IMR-90 (cell line): ENCODE data around the gene LINC00305. TPM values are rescaled to one million over a fixed set of nuclear protein-coding genes. Genes with fewer than 3 reads are reported as not detected.

Source experiments
- ATAC-seq: fragments of 200-7000 bp; cut with Tn5 transposase; 2 replicates; pipeline ENCODE4 v1.9.1; 2020; ENCODE audit warnings: low read depth, mild to moderate bottlenecking, moderate library complexity
- BruUV-seq: library from RNA; stranded (reverse); fragments of 400-500 nt; replicated peaks from 2 replicates; lab custom pipeline; 2021; lab: Mats Ljungman, UMichigan
- CTCF ChIA-PET: fragments of 300-600 bp; formaldehyde crosslinking; extraction: SDS; loops from one replicate; lab custom pipeline; 2021; ENCODE audit warnings: antibody characterized with exemption; lab: Yijun Ruan, JAX
- POLR2A ChIA-PET: fragments of 300-600 bp; sonication (Branson Sonifier 250); formaldehyde crosslinking; loops from one replicate; lab custom pipeline; 2022; ENCODE audit warnings: antibody characterized with exemption; ENCODE audit not compliant: unreplicated experiment; lab: Charles Lee
- DNase-seq: peaks from one replicate; pipeline ENCODE4 v3.0.0; 2013
- H2AFZ ChIP-seq: replicated peaks from 2 replicates; pipeline ENCODE3; 2013; ENCODE audit warnings: low read length, mild to moderate bottlenecking; ENCODE audit not compliant: poor library complexity
- H2AK5ac ChIP-seq: 2 replicates; pipeline ENCODE4 v1.6.1; 2013; ENCODE audit warnings: low read depth, low read length, inconsistent platforms
- H2AK9ac ChIP-seq: replicated peaks from 2 replicates; pipeline ENCODE3; 2013; ENCODE audit warnings: mild to moderate bottlenecking, low read depth, low read length, moderate library complexity; ENCODE audit not compliant: poor library complexity
- H2BK120ac ChIP-seq: 2 replicates; pipeline ENCODE4 v1.6.1; 2013; ENCODE audit warnings: low read depth, low read length, inconsistent platforms
- H2BK15ac ChIP-seq: 3 replicates; pipeline ENCODE4 v1.6.1; 2013; ENCODE audit warnings: low read depth, low read length, inconsistent platforms
- H2BK20ac ChIP-seq: 2 replicates; pipeline ENCODE4 v1.6.1; 2013; ENCODE audit warnings: low read depth, mild to moderate bottlenecking, inconsistent platforms, low read length, moderate library complexity
- H2BK5ac ChIP-seq: 2 replicates; pipeline ENCODE4 v1.6.1; 2013; ENCODE audit warnings: mild to moderate bottlenecking, low read depth, low read length, inconsistent platforms; ENCODE audit not compliant: poor library complexity, severe bottlenecking
- H3K14ac ChIP-seq: replicated peaks from 2 replicates; pipeline ENCODE4 v1.6.1; 2013; ENCODE audit warnings: low read depth, low read length, inconsistent platforms
- H3K18ac ChIP-seq: 2 replicates; pipeline ENCODE4 v1.6.1; 2013; ENCODE audit warnings: low read depth, low read length, control low read depth
- H3K23ac ChIP-seq: 2 replicates; pipeline ENCODE4 v1.6.1; 2013; ENCODE audit warnings: low read depth, low read length, inconsistent platforms
- H3K27ac ChIP-seq: 2 replicates; pipeline ENCODE4 v1.5.1; 2013; ENCODE audit warnings: mild to moderate bottlenecking, control low read depth, low read length; ENCODE audit not compliant: insufficient read depth
- H3K27me3 ChIP-seq: 2 replicates; pipeline ENCODE4 v1.6.1; 2013; ENCODE audit warnings: low read length; ENCODE audit not compliant: control insufficient read depth, insufficient read depth
- H3K36me3 ChIP-seq: 2 replicates; pipeline ENCODE4 v1.6.1; 2013; ENCODE audit warnings: low read length, mixed read lengths; ENCODE audit not compliant: control insufficient read depth, insufficient read depth
- H3K4ac ChIP-seq: 2 replicates; pipeline ENCODE4 v1.6.1; 2013; ENCODE audit warnings: low read depth, low read length, inconsistent platforms
- H3K4me1 ChIP-seq: 2 replicates; pipeline ENCODE4 v1.6.1; 2013; ENCODE audit warnings: low read length, mixed read lengths; ENCODE audit not compliant: control insufficient read depth, insufficient read depth
- H3K4me2 ChIP-seq: 2 replicates; pipeline ENCODE4 v1.6.1; 2013; ENCODE audit warnings: low read depth, mild to moderate bottlenecking, control low read depth, low read length, moderate library complexity
- H3K4me3 ChIP-seq: 2 replicates; pipeline ENCODE4 v1.5.1; 2013; ENCODE audit warnings: low read depth, mild to moderate bottlenecking, control low read depth, low read length, moderate library complexity; ENCODE audit not compliant: insufficient read depth
- H3K56ac ChIP-seq: 2 replicates; pipeline ENCODE4 v1.6.1; 2013; ENCODE audit warnings: low read length, inconsistent platforms; ENCODE audit not compliant: insufficient read depth; ENCODE audit errors: extremely low read depth
- H3K79me1 ChIP-seq, 2 experiments: 2 replicates each; pipeline ENCODE4 v1.6.1; 2013; ENCODE audit warnings: low read length in 2 of 2, inconsistent platforms in 1 of 2, low read depth in 1 of 2
- H3K9ac ChIP-seq: 2 replicates; pipeline ENCODE4 v1.6.1; 2013; ENCODE audit warnings: low read depth, low read length, control low read depth
- H3K9me1 ChIP-seq: 2 replicates; pipeline ENCODE4 v1.6.1; 2013; ENCODE audit warnings: low read length, inconsistent platforms; ENCODE audit not compliant: insufficient read depth
- H3K9me3 ChIP-seq: 2 replicates; pipeline ENCODE4 v1.6.1; 2013; ENCODE audit warnings: low read length; ENCODE audit not compliant: control insufficient read depth, insufficient read depth
- H4K20me1 ChIP-seq: 2 replicates; pipeline ENCODE4 v1.6.1; 2013; ENCODE audit warnings: low read length, inconsistent platforms; ENCODE audit not compliant: insufficient read depth
- H4K5ac ChIP-seq: 2 replicates; pipeline ENCODE4 v1.6.1; 2013; ENCODE audit warnings: mild to moderate bottlenecking, low read depth, low read length, control low read depth
- H4K8ac ChIP-seq, 2 experiments: 2 replicates each; pipeline ENCODE4 v1.6.1; 2013; ENCODE audit warnings: low read depth in 2 of 2, low read length in 2 of 2, control low read depth in 1 of 2, inconsistent platforms in 1 of 2
- H4K91ac ChIP-seq: 2 replicates; pipeline ENCODE4 v1.6.1; 2013; ENCODE audit warnings: low read depth, low read length, inconsistent platforms; ENCODE audit not compliant: insufficient read depth
- BHLHE40 ChIP-seq: fragments of 150-350 bp; IDR thresholded peaks from 2 replicates; pipeline ENCODE4 v1.6.1; 2016; ENCODE audit warnings: mild to moderate bottlenecking, low read depth, low read length
- CEBPB ChIP-seq: IDR thresholded peaks from 2 replicates; pipeline ENCODE4 v1.6.1; 2012; ENCODE audit warnings: low read depth, low read length, improper control_type of control experiment
- ELK1 ChIP-seq: fragments of 150-350 bp; IDR thresholded peaks from 2 replicates; pipeline ENCODE4 v1.6.1; 2016; ENCODE audit warnings: low read depth, mild to moderate bottlenecking, low read length, moderate library complexity, borderline replicate concordance
- FOS ChIP-seq: fragments of 150-350 bp; IDR thresholded peaks from 2 replicates; pipeline ENCODE4 v1.6.1; 2016; ENCODE audit warnings: low read depth, low read length
- MAZ ChIP-seq: IDR thresholded peaks from 2 replicates; pipeline ENCODE4 v1.6.1; 2012; ENCODE audit warnings: low read depth, mild to moderate bottlenecking, low read length, improper control_type of control experiment, moderate library complexity, borderline replicate concordance
- MXI1 ChIP-seq: IDR thresholded peaks from 2 replicates; pipeline ENCODE4 v1.6.1; 2012; ENCODE audit warnings: low read depth, mild to moderate bottlenecking, low read length, moderate library complexity, borderline replicate concordance
- NFE2L2 ChIP-seq: fragments of 150-350 bp; IDR thresholded peaks from 2 replicates; pipeline ENCODE4 v1.6.1; 2016; ENCODE audit warnings: low read depth, mild to moderate bottlenecking, low read length
- POLR2A ChIP-seq: IDR thresholded peaks from 2 replicates; pipeline ENCODE4 v1.6.1; 2012; ENCODE audit warnings: mild to moderate bottlenecking, low read depth, low read length
- RAD21 ChIP-seq: IDR thresholded peaks from 2 replicates; pipeline ENCODE4 v1.6.1; 2012; ENCODE audit warnings: low read length, improper control_type of control experiment
- RCOR1 ChIP-seq: IDR thresholded peaks from 2 replicates; pipeline ENCODE4 v1.6.1; 2012; ENCODE audit warnings: mild to moderate bottlenecking, low read length, improper control_type of control experiment; ENCODE audit not compliant: insufficient replicate concordance
- RFX5 ChIP-seq: IDR thresholded peaks from 2 replicates; pipeline ENCODE4 v1.8.0; 2012; ENCODE audit warnings: low read depth, mild to moderate bottlenecking, low read length, moderate library complexity
- SMC3 ChIP-seq: fragments of 150-350 bp; IDR thresholded peaks from 2 replicates; pipeline ENCODE4 v1.6.1; 2016; ENCODE audit warnings: low read depth, mild to moderate bottlenecking, antibody characterized with exemption, low read length, moderate library complexity
- dilution Hi-C: fragments of 300-500 bp; cut with HindIII; formaldehyde crosslinking; loops from one replicate; pipeline ENCODE4 v1.14.3; 2018; ENCODE audit warnings: low sequenced_read_pairs; ENCODE audit not compliant: unreplicated experiment
- in situ Hi-C: fragments of 300-500 bp; cut with MboI; formaldehyde crosslinking; loops from 3 replicates; pipeline ENCODE4 v1.14.3; 2019; ENCODE audit warnings: low sequenced_read_pairs, inconsistent platforms, mixed read lengths
- intact Hi-C: fragments of 100-400 bp; cut with micrococcal nuclease; formaldehyde crosslinking; loops from 2 replicates; pipeline ENCODE4 v1.10.0; 2022
- polyA plus RNA-seq, 3 experiments: library from polyadenylated mRNA; depleted of rRNA; stranded (reverse); fragments of >200 nt; gene quantifications; 2 replicates each; pipeline ENCODE4 v1.2.3, GENCODE V29; 2012; ENCODE audit warnings: low replicate concordance in 1 of 3
- total RNA-seq: library from RNA; depleted of rRNA; stranded (reverse); fragments of >200 nt; gene quantifications from 2 replicates; pipeline ENCODE4 v1.2.3, GENCODE V29; 2012
- TF ChIP-seq, protein P1 (sequence below): conservative IDR thresholded peaks from 2 replicates; pipeline ENCODE4 v1.5.1; 2012; ENCODE audit warnings: mild to moderate bottlenecking, low read depth, low read length, improper control_type of control experiment
- TF ChIP-seq, protein P2 (sequence below): fragments of 150-350 bp; IDR thresholded peaks from 2 replicates; pipeline ENCODE4 v1.6.1; 2017; ENCODE audit warnings: mild to moderate bottlenecking, antibody characterized with exemption, low read length, low read depth

The LINC00305 gene
- total and polyA plus RNA-seq, 2 of the 4 experiments (the other 2 are of a cell fraction), result not detected

- no peak overlapping the region for H3K56ac ChIP-seq
- no peak overlapping the region for H2AK5ac ChIP-seq
- ChIA-PET POLR2A (no interaction called here), CTCF (no interaction called here)
- H4K8ac ChIP-seq, result no peak overlapping the region
- TF ChIP-seq RCOR1 (no peak), FOS (no peak), MAZ (no peak), RAD21 (no peak), MXI1 (no peak), SMC3 (no peak), ELK1 (no peak), CEBPB (no peak), RFX5 (no peak), POLR2A (no peak), NFE2L2 (no peak), BHLHE40 (no peak)
- TF ChIP-seq, protein P1, sequence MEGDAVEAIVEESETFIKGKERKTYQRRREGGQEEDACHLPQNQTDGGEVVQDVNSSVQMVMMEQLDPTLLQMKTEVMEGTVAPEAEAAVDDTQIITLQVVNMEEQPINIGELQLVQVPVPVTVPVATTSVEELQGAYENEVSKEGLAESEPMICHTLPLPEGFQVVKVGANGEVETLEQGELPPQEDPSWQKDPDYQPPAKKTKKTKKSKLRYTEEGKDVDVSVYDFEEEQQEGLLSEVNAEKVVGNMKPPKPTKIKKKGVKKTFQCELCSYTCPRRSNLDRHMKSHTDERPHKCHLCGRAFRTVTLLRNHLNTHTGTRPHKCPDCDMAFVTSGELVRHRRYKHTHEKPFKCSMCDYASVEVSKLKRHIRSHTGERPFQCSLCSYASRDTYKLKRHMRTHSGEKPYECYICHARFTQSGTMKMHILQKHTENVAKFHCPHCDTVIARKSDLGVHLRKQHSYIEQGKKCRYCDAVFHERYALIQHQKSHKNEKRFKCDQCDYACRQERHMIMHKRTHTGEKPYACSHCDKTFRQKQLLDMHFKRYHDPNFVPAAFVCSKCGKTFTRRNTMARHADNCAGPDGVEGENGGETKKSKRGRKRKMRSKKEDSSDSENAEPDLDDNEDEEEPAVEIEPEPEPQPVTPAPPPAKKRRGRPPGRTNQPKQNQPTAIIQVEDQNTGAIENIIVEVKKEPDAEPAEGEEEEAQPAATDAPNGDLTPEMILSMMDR, result no peak
- TF ChIP-seq, protein P2, sequence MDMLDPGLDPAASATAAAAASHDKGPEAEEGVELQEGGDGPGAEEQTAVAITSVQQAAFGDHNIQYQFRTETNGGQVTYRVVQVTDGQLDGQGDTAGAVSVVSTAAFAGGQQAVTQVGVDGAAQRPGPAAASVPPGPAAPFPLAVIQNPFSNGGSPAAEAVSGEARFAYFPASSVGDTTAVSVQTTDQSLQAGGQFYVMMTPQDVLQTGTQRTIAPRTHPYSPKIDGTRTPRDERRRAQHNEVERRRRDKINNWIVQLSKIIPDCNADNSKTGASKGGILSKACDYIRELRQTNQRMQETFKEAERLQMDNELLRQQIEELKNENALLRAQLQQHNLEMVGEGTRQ, result no peak
- no peak overlapping the region for H2BK15ac ChIP-seq
- no peak overlapping the region for H2BK20ac ChIP-seq
- ATAC-seq, result no peak
- H3K9ac ChIP-seq, result no peak overlapping the region
- no peak overlapping the region for H3K14ac ChIP-seq
- H3K79me1 ChIP-seq, result no peaks in the 10 kb centered on the region
- no peaks in the 10 kb centered on the region for H3K9me1 ChIP-seq
- no peak overlapping the region for H2BK5ac ChIP-seq
- H3K9me3 ChIP-seq, result peaks cover 7% of the 10 kb centered on the region
- no peak overlapping the region for H3K18ac ChIP-seq
- no peak overlapping the region for H3K4ac ChIP-seq
- no peaks in the 10 kb centered on the region for H3K4me1 ChIP-seq
- no peak overlapping the region for H2AFZ ChIP-seq
- no peak overlapping the region for H3K23ac ChIP-seq
- H3K27me3 ChIP-seq, result no peaks in the 10 kb centered on the region
- no peak overlapping the region for H4K91ac ChIP-seq
- no peak overlapping the region for H3K4me3 ChIP-seq
- in situ Hi-C loops, result no loop called here
- no TSS peak for BruUV-seq
- H2BK120ac ChIP-seq, result no peak overlapping the region
- H3K4me2 ChIP-seq, result no peak overlapping the region
- no peak for DNase-seq
- H2AK9ac ChIP-seq, result no peak overlapping the region
- H4K20me1 ChIP-seq, result no peaks in the 10 kb centered on the region
- no peak overlapping the region for H4K5ac ChIP-seq
- H3K27ac ChIP-seq, result no peak overlapping the region
- dilution Hi-C loops, result no loop called here
- no peaks in the 10 kb centered on the region for H3K36me3 ChIP-seq
- intact Hi-C loops, result no loop called here
Observed at GRCh38 chr18:64082513-64082912, 66.4 kb downstream of the LINC00305 start.
